ENCODE measurements around the gene FAM180A.

Gene FAM180A

DNA sequence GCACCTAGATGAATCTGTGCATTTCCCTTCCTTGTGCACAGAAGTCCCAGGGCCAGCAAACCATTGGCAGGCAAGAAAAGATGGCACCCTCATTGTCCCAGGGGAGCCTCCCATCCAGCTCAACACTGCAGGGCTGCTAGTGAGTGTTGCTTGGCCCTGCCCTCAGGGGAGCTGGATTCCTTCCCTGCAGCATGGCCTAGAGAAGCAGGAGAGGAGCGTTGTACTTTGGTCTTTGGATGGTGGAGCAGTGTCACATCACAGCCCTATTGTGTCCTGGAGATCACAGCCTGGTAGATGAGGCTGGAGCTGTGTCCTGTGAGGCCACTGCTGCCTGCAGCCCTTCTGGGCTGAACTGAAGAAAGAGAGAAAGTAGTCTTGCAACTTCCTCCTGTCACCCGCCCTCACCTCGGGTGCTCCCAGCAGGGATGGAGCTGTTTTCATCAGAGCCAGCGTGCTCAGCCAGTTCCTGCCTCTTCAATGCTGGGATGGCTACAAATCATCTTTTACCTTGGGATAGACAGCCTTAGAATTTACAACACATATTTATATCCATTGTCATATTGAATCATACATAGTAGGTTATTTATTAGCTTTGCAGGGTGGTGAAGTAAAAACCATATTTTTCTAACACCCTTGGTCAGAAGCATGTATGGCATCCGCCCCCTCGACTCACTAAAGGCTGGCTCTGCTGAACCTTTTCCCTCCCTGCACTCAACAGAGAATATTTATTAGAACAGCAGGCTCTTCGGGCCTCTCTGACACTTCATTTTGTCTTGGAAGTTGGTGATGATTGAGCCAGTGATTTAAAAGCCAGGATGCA, 43.1 kb upstream of the FAM180A start:
- TF ChIP-seq, protein P1, sequence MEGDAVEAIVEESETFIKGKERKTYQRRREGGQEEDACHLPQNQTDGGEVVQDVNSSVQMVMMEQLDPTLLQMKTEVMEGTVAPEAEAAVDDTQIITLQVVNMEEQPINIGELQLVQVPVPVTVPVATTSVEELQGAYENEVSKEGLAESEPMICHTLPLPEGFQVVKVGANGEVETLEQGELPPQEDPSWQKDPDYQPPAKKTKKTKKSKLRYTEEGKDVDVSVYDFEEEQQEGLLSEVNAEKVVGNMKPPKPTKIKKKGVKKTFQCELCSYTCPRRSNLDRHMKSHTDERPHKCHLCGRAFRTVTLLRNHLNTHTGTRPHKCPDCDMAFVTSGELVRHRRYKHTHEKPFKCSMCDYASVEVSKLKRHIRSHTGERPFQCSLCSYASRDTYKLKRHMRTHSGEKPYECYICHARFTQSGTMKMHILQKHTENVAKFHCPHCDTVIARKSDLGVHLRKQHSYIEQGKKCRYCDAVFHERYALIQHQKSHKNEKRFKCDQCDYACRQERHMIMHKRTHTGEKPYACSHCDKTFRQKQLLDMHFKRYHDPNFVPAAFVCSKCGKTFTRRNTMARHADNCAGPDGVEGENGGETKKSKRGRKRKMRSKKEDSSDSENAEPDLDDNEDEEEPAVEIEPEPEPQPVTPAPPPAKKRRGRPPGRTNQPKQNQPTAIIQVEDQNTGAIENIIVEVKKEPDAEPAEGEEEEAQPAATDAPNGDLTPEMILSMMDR (IDR thresholded peaks at IDR 0.05; ENCODE audit: low read depth, low read length), result no peak
- DNase-seq (ENCODE audit: low read depth in 2 of 2), result no peak

DNA sequence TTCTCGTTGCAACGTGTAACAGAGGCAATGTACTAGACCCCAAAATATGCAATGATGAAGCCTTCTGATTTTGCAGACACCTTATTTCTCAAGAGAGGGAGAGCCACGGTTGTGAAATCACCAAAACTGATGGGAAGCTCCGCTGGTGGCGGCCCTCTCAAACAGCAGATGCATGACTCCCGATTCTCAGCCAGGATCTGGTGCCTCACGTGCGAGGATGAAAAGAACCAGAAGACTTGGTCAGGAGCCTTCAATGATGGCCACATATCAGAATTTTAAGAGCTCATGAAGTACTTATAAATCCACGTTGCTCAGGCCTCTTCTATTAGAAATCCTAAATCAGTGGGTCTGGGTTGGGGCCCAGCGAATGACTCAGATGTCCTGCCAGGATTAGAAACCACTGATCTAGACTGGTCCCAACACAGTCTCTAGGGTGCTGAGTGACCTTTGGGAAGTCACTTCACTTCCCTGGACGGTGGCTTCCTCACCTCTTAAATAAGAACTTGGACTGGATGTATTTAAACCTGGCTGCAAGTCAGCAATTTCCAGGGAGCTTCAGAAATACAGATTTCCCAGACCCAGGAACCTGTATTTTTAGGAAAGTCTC, 41.9 kb upstream of the FAM180A start:
- no peak for DNase-seq (ENCODE audit: low read depth in 2 of 2)
- H3K4me3 ChIP-seq (replicated peaks in 1 of 2; ENCODE audit: low read depth in 2 of 2, low read length in 2 of 2), result no peak overlapping the region
- TF ChIP-seq, protein P1 (IDR thresholded peaks at IDR 0.05; ENCODE audit: low read depth, low read length), result no peak

More for the DNA sequence above, 43.1 kb upstream of the FAM180A start:
- no peak overlapping the region for H3K4me3 ChIP-seq (replicated peaks in 1 of 2; ENCODE audit: low read depth in 2 of 2, low read length in 2 of 2)

DNA sequence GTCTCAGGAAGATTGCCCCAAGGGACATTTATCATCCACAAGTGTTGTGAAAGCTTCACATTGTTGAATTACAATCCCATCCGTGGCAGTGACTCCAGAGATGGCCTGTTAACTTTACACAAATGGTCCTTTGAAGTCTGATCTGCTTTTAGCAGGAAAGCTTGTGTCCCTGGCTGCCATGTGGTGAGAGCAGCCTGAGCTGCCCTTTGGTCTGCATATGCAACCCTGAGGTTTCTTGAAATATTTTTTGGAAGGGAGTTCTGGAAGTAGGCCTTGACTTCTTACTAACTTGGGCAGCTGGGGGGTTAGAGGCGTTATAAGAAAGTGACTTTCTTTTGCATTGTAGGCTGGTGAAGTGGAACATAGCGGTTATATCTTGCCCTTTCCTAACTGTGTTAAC, 41.3 kb upstream of the FAM180A start:
- DNase-seq (ENCODE audit: low read depth in 2 of 2), result no peak
- H3K4me3 ChIP-seq (replicated peaks in 1 of 2; ENCODE audit: low read depth in 2 of 2, low read length in 2 of 2), result no peak overlapping the region
- TF ChIP-seq, protein P1 (IDR thresholded peaks at IDR 0.05; ENCODE audit: low read depth, low read length), result no peak

DNA sequence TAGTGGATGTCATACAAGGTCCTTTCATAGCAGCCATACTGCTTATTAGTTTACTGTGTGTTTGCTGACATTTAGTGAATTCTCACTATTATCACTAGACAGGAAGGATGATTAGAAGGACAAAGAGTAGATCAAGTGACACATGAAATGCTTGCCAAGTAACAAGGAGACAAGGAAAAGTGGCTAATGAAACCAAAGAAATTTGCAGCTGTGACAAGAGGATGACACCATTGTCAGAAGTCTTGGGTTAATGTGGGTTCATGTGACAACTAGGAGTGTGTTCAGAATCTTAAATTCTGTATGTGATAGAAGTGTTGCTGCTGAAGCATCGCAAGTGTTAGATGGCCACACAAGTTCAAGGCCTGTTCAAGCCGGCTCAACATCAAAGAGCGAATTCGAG, 40.8 kb upstream of the FAM180A start:
- TF ChIP-seq, protein P1 (IDR thresholded peaks at IDR 0.05; ENCODE audit: low read depth, low read length), result no peak
- no peak for DNase-seq (ENCODE audit: low read depth in 2 of 2)

DNA sequence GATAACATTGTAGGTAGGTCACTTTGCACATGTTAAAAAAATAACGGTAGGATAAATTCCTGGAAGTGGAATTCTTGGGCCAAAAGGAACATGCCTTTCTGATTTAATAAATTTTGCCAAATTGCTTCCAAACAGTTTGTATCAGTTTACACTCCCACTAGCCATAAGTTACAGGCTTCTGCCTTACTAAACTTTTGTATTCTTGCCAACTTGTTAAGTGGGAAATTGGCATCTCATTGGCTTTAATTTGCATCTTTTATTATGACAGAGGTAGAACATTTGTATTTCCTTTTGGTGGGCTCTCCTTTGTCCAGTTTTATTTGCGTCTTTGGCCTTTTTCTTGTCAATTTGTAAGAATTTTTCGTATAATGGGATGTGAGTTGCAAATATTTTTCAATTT, 38.3 kb upstream of the FAM180A start:
- no peak overlapping the region for H3K4me3 ChIP-seq (replicated peaks in 1 of 2; ENCODE audit: low read depth in 2 of 2, low read length in 2 of 2)
- TF ChIP-seq, protein P1 (IDR thresholded peaks at IDR 0.05; ENCODE audit: low read depth, low read length), result no peak
- DNase-seq (ENCODE audit: low read depth in 2 of 2), result no peak

More for the DNA sequence above, 40.8 kb upstream of the FAM180A start:
- no peak overlapping the region for H3K4me3 ChIP-seq (replicated peaks in 1 of 2; ENCODE audit: low read depth in 2 of 2, low read length in 2 of 2)

DNA sequence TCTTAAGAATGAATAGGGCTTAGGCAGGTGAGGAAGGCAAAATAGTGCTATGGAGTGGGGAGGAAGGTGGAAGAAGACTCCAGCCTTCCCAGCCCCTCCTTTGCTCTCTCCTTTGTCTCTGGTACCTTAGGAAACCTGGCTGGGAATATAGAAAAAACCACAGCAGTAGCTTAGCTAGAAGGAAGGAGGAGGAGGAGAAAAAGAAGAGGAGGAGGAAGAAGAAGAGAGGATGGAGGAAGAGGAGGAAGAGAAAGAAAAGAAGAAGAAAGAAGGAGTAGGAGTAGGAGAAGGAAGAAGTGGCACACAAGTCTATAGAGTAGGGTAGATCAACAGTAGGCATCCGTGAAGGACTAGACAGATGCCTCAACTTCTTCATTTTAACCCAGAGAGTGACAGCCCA, 36.5 kb upstream of the FAM180A start:
- H3K4me3 ChIP-seq (replicated peaks in 1 of 2; ENCODE audit: low read depth in 2 of 2, low read length in 2 of 2), result no peak overlapping the region
- TF ChIP-seq, protein P1 (IDR thresholded peaks at IDR 0.05; ENCODE audit: low read depth, low read length), result no peak
- DNase-seq (ENCODE audit: low read depth in 2 of 2), result no peak

Data from cardiac fibroblast (primary cell).